GM19099 (cell line): Measurements from ENCODE around the gene PCNX2.

Source experiments
- POLR2A ChIP-seq: IDR thresholded peaks from 3 replicates; pipeline ENCODE4 v1.6.1; 2011; ENCODE audit warnings: low read depth; ENCODE audit not compliant: insufficient read length; ENCODE audit errors: extremely low read depth

The PCNX2 gene

GRCh38 chr1:233132445-233132844, 163.1 kb downstream of the PCNX2 start:
- no peak for TF ChIP-seq POLR2A

- TF ChIP-seq POLR2A: no peak
These were observed 168.4 kb downstream of the PCNX2 start for GRCh38 chr1:233127157-233127556.

- TF ChIP-seq POLR2A: no peak
These were observed 172.7 kb downstream of the PCNX2 start for GRCh38 chr1:233122779-233123178.

GRCh38 chr1:233121947-233122559, 173.5 kb downstream of the PCNX2 start:
- no peak for TF ChIP-seq POLR2A

GRCh38 chr1:233114860-233115259, 180.7 kb downstream of the PCNX2 start:
- TF ChIP-seq POLR2A: no peak

- no peak for TF ChIP-seq POLR2A
These were observed 181.4 kb downstream of the PCNX2 start for GRCh38 chr1:233114159-233114558.

- TF ChIP-seq POLR2A: no peak
These were observed 182.3 kb downstream of the PCNX2 start for GRCh38 chr1:233113009-233113879.

- no peak for TF ChIP-seq POLR2A
These were observed 183.1 kb downstream of the PCNX2 start for GRCh38 chr1:233112186-233113008.

- no peak for TF ChIP-seq POLR2A
These were observed 183.8 kb downstream of the PCNX2 start for GRCh38 chr1:233111731-233112130.

GRCh38 chr1:233109096-233109495, 186.4 kb downstream of the PCNX2 start:
- TF ChIP-seq POLR2A: no peak

GRCh38 chr1:233107130-233107660, 188.3 kb downstream of the PCNX2 start:
- no peak for TF ChIP-seq POLR2A

GRCh38 chr1:233105225-233105624, 190.3 kb downstream of the PCNX2 start:
- no peak for TF ChIP-seq POLR2A

- TF ChIP-seq POLR2A: no peak
These were observed 193.2 kb downstream of the PCNX2 start for GRCh38 chr1:233102341-233102740.

GRCh38 chr1:233097959-233098580, 197.5 kb downstream of the PCNX2 start:
- no peak for TF ChIP-seq POLR2A

GRCh38 chr1:233097546-233097945, 198.0 kb downstream of the PCNX2 start:
- TF ChIP-seq POLR2A: no peak
